ENCODE data around the gene TRIM7.
"Not testable (repeated sequence)": the region's sequence is repeated elsewhere in the genome, so short reads cannot be mapped to it uniquely, and the experiment has no call there.

Gene TRIM7

GRCh38 chr5:181233088-181233800 is 28.2 kb upstream of the TRIM7 start:
- DNase-seq, result no peak

DNA sequence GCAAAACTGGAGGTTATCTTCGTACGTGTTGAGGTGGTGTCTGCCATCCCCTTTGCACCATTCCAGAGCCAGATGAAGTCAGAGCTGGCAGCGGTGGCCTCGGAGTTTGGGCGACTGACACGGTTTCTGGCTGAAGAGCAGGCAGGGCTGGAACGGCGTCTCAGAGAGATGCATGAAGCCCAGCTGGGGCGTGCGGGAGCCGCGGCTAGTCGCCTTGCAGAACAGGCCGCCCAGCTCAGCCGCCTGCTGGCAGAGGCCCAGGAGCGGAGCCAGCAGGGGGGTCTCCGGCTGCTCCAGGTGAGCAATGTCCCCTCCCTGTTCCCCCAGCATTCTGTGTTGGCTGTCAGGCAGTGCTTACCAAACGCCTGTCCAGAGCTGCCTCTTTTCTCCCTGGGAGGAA is 27.6 kb upstream of the TRIM7 start:
- no peak for DNase-seq

DNA sequence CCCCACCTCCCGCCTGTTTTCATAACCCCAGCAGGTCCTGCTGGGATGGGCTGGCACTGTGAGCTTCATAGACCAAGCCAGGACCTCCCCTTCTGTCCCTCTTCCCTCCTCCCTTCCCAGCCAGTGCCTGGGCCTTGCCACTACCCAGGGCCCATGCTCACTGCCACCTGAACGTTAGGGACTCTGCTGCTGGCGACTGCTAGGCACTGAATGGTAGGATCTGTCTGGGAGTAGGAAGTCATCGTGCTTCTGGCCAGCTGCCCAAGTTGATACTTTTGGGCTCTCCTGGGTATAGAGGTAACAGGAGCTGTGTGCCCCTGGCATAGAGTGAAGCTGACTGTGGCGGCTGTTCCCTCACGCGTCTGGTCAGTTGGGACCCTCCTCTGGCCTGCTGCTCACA is 26.4 kb upstream of the TRIM7 start:
- DNase-seq, result no peak

DNA sequence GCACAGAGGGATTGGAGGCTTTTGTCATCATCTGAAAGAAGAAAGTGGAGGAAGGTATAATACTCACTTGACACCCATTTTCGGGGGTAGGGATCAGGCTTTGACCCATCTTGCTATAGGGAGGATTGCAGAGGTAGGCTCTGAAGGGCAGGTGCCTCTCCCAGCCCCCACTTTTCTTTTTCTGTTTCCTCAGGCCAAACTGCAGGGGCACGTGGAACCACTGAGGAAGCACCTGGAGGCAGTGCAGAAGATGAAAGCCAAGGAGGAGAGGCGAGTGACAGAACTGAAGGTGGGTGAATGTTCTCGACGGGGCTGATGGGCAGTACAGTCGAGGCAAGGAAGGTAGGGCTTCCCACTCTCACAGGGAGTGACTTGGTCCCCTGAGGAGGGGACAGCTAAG is 25.6 kb upstream of the TRIM7 start:
- no peak for DNase-seq

DNA sequence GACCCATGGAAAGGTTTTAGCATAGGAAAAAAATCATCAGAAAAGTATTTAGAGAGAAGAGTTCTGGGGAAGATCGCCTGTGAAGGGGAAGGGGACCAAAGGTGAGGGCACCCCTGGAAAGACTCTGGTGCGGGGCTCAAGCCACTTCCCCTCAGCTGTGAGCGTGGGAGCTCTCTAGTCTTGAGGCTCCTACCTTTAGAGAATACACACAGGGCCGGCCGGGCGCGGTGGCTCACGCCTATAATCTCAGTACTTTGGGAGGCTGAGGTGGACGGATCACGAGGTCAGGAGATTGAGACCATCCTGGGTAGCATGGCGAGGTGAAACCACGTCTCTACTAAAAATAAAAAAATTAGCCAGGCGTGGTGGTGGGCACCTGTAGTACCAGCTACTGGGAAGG is 25.0 kb upstream of the TRIM7 start:
- DNase-seq, result no peak

GRCh38 chr5:181224390-181225229 is 19.6 kb upstream of the TRIM7 start:
- no peak for DNase-seq

- DNase-seq, result peak; percentile 53
Observed at GRCh38 chr5:181223729-181224389, 18.9 kb upstream of the TRIM7 start.

- DNase-seq, result peak; percentile 99
Observed at GRCh38 chr5:181223058-181223728, 18.2 kb upstream of the TRIM7 start, which contains the start of gene TRIM41. TRIM41 (plus strand) TSS chr5:181223281; CDS start chr5:181224000, 719 bp downstream.

GRCh38 chr5:181222630-181223057 is 17.6 kb upstream of the TRIM7 start:
- DNase-seq, result no peak

GRCh38 chr5:181221792-181222629 is 17.0 kb upstream of the TRIM7 start:
- peak; percentile 98 for DNase-seq

- no peak for DNase-seq
Observed at GRCh38 chr5:181221105-181221791, 16.3 kb upstream of the TRIM7 start.

DNA sequence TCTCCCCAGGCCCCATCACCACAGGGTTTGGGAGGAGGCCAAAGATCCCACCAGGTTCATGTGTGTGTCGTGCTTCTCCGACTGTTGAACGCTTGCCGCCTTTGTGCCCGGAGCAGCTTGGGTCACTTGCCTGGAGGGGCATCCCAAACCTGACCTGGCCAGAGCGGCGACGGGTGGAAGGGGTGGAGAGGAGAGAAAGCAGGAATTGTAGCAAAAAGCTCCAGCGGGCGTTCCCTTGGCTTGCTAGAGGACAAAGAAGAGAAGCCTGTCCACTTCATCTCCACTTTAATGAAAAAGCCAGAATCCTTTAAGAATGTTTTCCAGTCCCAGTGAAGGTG is 15.2 kb upstream of the TRIM7 start:
- DNase-seq, result no peak

- DNase-seq, result no peak
Observed at GRCh38 chr5:181219262-181220177, 14.5 kb upstream of the TRIM7 start.

DNA sequence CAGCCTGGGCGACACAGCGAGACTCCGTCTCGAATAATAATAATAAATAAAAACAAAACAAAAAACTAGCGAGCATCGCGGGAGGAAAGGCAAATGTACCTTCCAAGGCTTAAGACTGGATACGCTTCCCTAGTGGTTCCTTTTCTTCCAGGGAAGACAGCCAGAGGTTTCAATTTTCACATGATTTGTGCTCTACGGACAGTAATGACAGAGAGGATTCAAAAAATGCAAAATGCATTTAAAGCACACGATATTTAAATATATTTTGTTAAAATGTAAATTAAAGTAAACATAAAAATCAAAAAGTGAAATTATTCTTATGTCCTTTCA is 13.8 kb upstream of the TRIM7 start:
- DNase-seq, result no peak

GRCh38 chr5:181217803-181218062 is 12.7 kb upstream of the TRIM7 start:
- DNase-seq, result no peak

GRCh38 chr5:181217111-181217802 is 12.3 kb upstream of the TRIM7 start:
- DNase-seq, result peak; percentile 59

- no peak for DNase-seq
Observed at GRCh38 chr5:181215997-181216989, 11.3 kb upstream of the TRIM7 start.

DNA sequence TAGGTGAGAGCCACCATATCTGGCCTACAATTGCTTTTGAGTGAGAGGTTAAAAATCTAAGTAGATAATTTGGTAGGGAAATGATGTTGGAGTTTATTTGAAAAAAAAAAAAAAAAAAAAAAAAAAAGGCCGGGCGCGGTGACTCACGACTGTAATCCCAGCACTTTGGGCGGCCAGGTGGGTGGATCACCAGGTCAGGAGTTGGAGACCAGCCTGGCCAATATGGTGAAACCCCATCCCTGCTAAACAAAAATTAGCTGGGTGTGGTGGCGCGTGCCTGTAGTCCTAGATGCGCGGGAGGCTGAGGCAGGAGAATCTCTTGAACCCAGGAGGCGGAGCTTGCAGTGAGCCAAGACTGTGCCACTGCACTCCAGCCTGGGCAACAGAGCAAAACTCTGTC is 9.3 kb upstream of the TRIM7 start:
- DNase-seq, result not testable (repeated sequence)

- no peak for DNase-seq
Observed at GRCh38 chr5:181212934-181213333, 7.9 kb upstream of the TRIM7 start.
